ENCODE measurements around the gene GBGT1.
"Not testable (repeated sequence)": the region's sequence is repeated elsewhere in the genome, so short reads cannot be mapped to it uniquely, and the experiment has no call there.

Gene GBGT1

GRCh38 chr9:133163504-133164172, at the start of gene GBGT1:
Gene GBGT1, minus strand, starts transcription at chr9:133163914. Its CDS starts 1,502 bp downstream, at chr9:133162412.
- peak; percentile 58 for DNase-seq
- peaks cover 15% of the 10 kb centered on the region for H3K4me1 Mint-ChIP-seq
- H3K27me3 Mint-ChIP-seq, result peaks cover 58% of the 10 kb centered on the region
- CTCF ChIA-PET, result interaction anchor here (1.0 kb wide), 1 partner anchor 12 kb away, joined by 3 read pairs; no protein-coding TSS in a partner anchor
- H3K27ac Mint-ChIP-seq, result no peak within 1 kb of the TSS
- H3K36me3 Mint-ChIP-seq, result no peaks in the 10 kb centered on the region
- no peaks in the 10 kb centered on the region for H3K9me3 Mint-ChIP-seq
- H3K4me3 Mint-ChIP-seq, result peak within 1 kb of the TSS; percentile 66

DNA sequence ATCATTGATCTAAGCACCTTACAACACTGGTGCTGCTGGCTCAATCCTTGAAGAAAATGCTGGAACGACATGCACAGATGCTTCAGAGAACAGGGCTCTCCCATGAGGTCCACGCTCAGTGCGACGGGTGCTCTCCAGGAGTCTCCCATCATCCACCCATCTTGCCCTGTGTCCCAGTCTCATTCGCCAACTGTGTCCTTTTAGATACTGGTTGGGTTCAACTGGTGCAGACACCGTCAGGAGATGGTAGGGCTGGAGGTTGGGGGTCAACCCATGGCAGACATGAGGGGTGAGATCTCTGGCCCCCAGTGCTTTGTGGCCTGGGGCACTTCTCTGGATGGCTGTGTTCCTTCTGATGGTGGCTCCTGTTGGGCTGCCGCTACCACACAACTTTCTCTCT, 46.9 kb upstream of the GBGT1 start:
- Mint-ChIP-seq H3K4me3 (no peak overlapping the region), H3K9me3 (no peaks in the 10 kb centered on the region), H3K27ac (no peak overlapping the region), H3K4me1 (no peaks in the 10 kb centered on the region), H3K36me3 (no peaks in the 10 kb centered on the region), H3K27me3 (peaks cover 42% of the 10 kb centered on the region)
- CTCF ChIA-PET, result no interaction called here
- DNase-seq, result no peak

DNA sequence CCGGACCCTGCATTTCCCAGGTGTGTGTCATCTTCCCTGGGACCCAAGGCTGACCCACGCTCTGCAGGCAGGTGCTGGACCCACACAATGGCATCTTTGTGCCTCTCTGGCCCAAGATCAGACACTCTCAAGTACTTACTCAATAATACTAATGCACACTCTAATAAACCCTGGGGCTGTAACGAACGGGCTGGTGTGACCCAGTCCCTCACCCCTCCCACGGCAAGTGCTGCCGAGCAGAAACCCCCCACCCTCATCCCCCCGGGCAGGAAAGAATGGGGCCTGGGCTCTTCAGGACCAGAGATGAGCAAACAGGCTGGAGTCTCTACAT, 46.5 kb upstream of the GBGT1 start:
- H3K9me3 Mint-ChIP-seq, result no peaks in the 10 kb centered on the region
- CTCF ChIA-PET, result no interaction called here
- peaks cover 38% of the 10 kb centered on the region for H3K27me3 Mint-ChIP-seq
- no peaks in the 10 kb centered on the region for H3K36me3 Mint-ChIP-seq
- DNase-seq, result no peak
- H3K4me1 Mint-ChIP-seq, result no peaks in the 10 kb centered on the region
- H3K27ac Mint-ChIP-seq, result no peak overlapping the region
- H3K4me3 Mint-ChIP-seq, result no peak overlapping the region

- DNase-seq, H3K4me3 Mint-ChIP-seq, H3K27ac Mint-ChIP-seq, H3K36me3 Mint-ChIP-seq, CTCF ChIA-PET, H3K4me1 Mint-ChIP-seq, H3K9me3 Mint-ChIP-seq: not testable (repeated sequence)
- H3K27me3 Mint-ChIP-seq, result peaks cover 34% of the 10 kb centered on the region
These were observed 45.9 kb upstream of the GBGT1 start for GRCh38 chr9:133209327-133210201.

GRCh38 chr9:133208880-133209300, 45.2 kb upstream of the GBGT1 start, which contains the start of gene OBP2B:
Gene OBP2B, minus strand, starts transcription at chr9:133209250. Its CDS starts 51 bp downstream, at chr9:133209199.
- H3K4me1 Mint-ChIP-seq, CTCF ChIA-PET, H3K4me3 Mint-ChIP-seq, H3K9me3 Mint-ChIP-seq, H3K36me3 Mint-ChIP-seq, H3K27ac Mint-ChIP-seq, DNase-seq: not testable (repeated sequence)
- H3K27me3 Mint-ChIP-seq, result peaks cover 27% of the 10 kb centered on the region

DNA sequence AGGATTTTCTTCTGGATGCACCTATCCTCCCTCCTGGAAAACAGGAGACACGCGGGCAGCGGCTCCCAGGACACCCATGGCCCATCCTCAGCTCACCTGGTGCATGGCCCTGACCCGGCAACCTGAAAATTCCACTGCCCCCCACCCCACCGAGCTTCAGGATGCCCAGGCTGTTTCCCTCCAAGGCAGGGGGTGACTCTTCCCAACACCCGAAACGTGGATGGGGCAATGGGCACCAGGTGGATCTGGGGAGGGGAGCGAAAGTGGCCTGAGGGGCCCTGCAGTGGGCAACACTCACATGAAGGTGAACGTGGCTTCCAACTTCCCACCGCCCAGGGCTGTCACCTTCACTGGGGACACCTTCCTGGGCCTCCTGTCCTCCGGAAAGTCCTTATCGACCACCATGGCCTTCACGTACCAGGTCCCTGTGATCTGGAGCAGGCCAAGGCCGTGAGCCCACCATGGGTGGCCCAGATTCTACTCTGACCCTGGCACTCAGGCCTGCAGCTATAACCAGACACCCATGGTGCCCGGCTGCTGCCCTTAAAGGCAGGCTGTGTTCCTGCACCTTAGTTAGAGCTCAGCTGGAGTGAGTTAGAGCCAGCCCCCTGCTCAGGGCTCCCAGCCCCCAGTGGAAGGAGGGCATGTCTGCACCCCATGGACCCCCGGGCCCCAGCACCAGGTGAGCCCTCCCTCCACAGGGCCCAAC, 44.6 kb upstream of the GBGT1 start:
- H3K9me3 Mint-ChIP-seq, H3K4me1 Mint-ChIP-seq, H3K27ac Mint-ChIP-seq, DNase-seq, H3K4me3 Mint-ChIP-seq, H3K36me3 Mint-ChIP-seq, CTCF ChIA-PET: not testable (repeated sequence)
- peaks cover 22% of the 10 kb centered on the region for H3K27me3 Mint-ChIP-seq

DNA sequence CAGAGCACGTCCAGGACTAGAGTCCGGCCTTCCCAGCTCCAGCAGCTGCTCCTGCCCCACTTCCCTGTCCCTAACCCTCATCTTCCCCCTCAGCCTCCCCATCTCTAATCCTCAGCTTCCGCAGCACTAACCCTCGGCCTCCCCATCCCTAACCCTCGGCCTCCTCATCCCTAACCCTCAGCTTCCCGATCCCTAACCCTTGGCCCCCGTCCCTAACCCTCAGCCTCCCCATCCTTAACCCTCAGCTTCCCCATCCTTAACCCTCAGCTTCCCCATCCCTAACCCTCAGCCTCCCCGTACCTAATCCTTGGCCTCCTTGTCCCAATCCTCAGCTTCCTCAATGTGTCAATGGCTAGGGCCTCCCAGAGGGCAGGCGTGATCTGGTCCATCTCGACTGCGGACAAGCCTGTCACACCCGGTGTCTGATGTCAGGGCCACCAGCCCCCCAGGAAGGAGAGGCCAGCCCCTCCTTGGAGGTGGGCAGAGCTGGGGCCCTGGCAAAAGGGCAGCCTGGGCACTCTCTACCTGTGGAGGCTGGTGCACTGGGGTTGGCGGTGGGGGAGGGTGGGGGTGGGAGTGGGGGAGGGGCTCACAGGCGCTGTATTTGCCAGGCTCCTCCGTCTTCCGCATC, 43.9 kb upstream of the GBGT1 start:
- no peak overlapping the region for H3K4me3 Mint-ChIP-seq
- no peaks in the 10 kb centered on the region for H3K9me3 Mint-ChIP-seq
- H3K36me3 Mint-ChIP-seq, result no peaks in the 10 kb centered on the region
- no peaks in the 10 kb centered on the region for H3K4me1 Mint-ChIP-seq
- H3K27ac Mint-ChIP-seq, result no peak overlapping the region
- CTCF ChIA-PET, result interaction anchor here (1.5 kb wide), 1 partner anchor 31 kb away, joined by 4 read pairs; no protein-coding TSS in a partner anchor
- H3K27me3 Mint-ChIP-seq, result peaks cover 18% of the 10 kb centered on the region
- no peak for DNase-seq

DNA sequence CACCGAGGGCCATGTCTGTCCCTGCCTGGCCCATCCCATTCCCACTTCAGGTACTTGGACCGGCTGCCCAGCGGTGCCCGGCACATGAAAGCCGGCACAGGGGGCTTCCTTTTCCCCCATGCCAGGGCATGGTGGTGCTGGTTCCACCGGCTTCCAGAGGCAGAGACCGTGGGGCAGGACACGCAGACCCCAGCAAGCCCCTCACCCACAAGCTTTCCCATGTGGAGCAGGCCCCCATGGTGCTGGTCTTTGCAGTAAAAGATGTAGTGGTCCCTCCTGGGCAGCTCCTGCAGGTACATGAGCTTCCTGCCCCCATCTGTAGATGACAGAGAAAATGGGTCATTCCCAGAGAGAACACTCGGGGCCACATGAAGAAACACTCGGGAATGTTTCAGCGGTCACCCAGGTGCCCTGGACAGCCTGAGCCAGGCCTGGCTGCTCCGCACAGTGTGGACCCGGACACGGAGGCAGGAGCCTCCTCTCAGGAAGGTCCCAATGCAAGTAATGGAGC, 43.4 kb upstream of the GBGT1 start:
- Mint-ChIP-seq H3K4me1 (no peaks in the 10 kb centered on the region), H3K36me3 (no peaks in the 10 kb centered on the region), H3K27me3 (peaks cover 18% of the 10 kb centered on the region), H3K9me3 (no peaks in the 10 kb centered on the region), H3K27ac (no peak overlapping the region), H3K4me3 (no peak overlapping the region)
- CTCF ChIA-PET, result interaction anchor here (1.5 kb wide), 1 partner anchor 31 kb away, joined by 4 read pairs; no protein-coding TSS in a partner anchor
- no peak for DNase-seq

- CTCF ChIA-PET, result interaction anchor here (1.5 kb wide), 1 partner anchor 32 kb away, joined by 4 read pairs; no protein-coding TSS in a partner anchor
- Mint-ChIP-seq H3K4me3 (no peak overlapping the region), H3K27ac (no peak overlapping the region), H3K4me1 (no peaks in the 10 kb centered on the region), H3K9me3 (no peaks in the 10 kb centered on the region), H3K36me3 (no peaks in the 10 kb centered on the region), H3K27me3 (peaks cover 17% of the 10 kb centered on the region)
- DNase-seq, result no peak
These were observed 42.5 kb upstream of the GBGT1 start for GRCh38 chr9:133205996-133206931.

GRCh38 chr9:133205481-133205887, 41.8 kb upstream of the GBGT1 start:
- H3K4me3 Mint-ChIP-seq, DNase-seq, H3K4me1 Mint-ChIP-seq, H3K36me3 Mint-ChIP-seq, CTCF ChIA-PET, H3K9me3 Mint-ChIP-seq, H3K27ac Mint-ChIP-seq: not testable (repeated sequence)
- H3K27me3 Mint-ChIP-seq, result peaks cover 17% of the 10 kb centered on the region

GRCh38 chr9:133204993-133205336, 41.3 kb upstream of the GBGT1 start:
- CTCF ChIA-PET, result no interaction called here
- Mint-ChIP-seq H3K27ac (no peak overlapping the region), H3K9me3 (peaks cover 2% of the 10 kb centered on the region), H3K27me3 (peaks cover 19% of the 10 kb centered on the region), H3K4me3 (no peak overlapping the region), H3K4me1 (peaks cover 2% of the 10 kb centered on the region), H3K36me3 (no peaks in the 10 kb centered on the region)
- no peak for DNase-seq

DNA sequence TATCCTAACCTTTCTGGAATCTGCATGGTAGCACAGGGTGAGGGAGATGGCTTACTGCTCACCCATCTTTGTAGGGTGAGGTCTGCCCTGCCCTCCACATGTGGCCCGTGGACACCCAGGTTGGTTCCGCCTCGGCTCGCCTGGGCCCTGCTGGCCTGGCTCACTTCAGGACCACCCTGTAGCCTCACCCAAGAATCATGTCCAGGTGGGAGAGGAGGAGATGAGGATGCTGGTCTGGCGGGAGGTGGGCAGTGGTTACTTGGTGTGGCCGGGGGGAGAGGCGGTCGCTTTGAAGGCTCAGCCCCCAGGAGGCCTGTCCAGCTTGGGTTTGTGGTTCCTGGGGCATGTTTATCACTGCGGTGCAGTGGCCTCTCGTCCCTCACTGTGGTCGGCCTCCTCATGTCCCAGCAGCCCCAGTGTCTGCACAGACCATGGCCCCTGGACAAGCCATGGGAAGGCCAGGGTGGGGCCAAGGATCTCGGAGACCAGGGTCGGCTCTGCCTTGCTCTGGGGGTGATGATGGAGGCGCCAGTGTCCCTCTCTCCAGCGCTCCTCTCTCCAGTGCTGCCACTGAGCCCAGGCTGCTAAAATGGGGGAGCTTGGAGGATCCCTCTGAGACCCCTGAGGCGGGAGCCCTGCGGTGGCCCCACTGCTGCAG, 40.8 kb upstream of the GBGT1 start:
- CTCF ChIA-PET, result no interaction called here
- no peak overlapping the region for H3K27ac Mint-ChIP-seq
- H3K27me3 Mint-ChIP-seq, result peaks cover 17% of the 10 kb centered on the region
- H3K4me1 Mint-ChIP-seq, result peaks cover 4% of the 10 kb centered on the region
- peaks cover 2% of the 10 kb centered on the region for H3K9me3 Mint-ChIP-seq
- no peak overlapping the region for H3K4me3 Mint-ChIP-seq
- no peak for DNase-seq
- no peaks in the 10 kb centered on the region for H3K36me3 Mint-ChIP-seq

Measured in activated naive CD4-positive, alpha-beta T cell treated with anti-CD3 and anti-CD28 coated beads, Interleukin-2, amount 10 ng/mL, durations not matched to agents 7 days and 5 days (primary cell).